Stimulated activated CD4-positive, alpha-beta T cell treated with anti-CD3 and anti-CD28 coated beads, Interleukin-4, amount 100 ng/mL, for 1 hour (primary cell): ENCODE results near the gene PGK2.
"Not testable (repeated sequence)": the region's sequence is repeated elsewhere in the genome, so short reads cannot be mapped to it uniquely, and the experiment has no call there.

ENCODE experiments used
- DNase-seq: peaks from one replicate; pipeline ENCODE4 v3.0.0-alpha.2; 2020

PGK2 gene

GRCh38 chr6:49787176-49787575 lies at the start of gene PGK2:
Gene PGK2 (minus strand): TSS chr6:49787285. CDS start chr6:49787187, 98 bp downstream.
- DNase-seq, result no peak

GRCh38 chr6:49835140-49835539 lies 48.1 kb upstream of the PGK2 start:
- no peak for DNase-seq

- DNase-seq, result no peak
Observed at GRCh38 chr6:49833386-49833785, 46.3 kb upstream of the PGK2 start.

GRCh38 chr6:49826743-49827406 lies 39.8 kb upstream of the PGK2 start:
- no peak for DNase-seq

DNA sequence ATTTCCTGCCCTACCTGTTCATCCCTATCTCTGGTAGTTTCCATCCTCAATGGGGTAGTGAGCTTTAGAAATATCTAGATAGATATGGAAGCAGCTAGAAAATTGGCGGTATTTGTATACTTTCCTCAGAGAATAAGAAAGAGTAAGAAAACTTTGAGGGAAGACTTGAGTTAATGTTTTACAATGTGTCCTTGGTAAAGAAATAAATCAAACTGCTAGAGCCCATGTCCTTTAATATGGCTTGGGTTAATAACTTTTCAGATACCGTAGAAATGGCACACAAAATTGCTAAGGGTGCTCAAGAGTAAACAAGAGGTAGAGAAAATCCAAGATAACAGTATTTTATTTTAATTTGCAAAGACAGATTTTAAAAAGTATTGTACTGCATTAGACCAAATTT lies 28.1 kb upstream of the PGK2 start:
- DNase-seq, result no peak

- DNase-seq, result no peak
Observed at GRCh38 chr6:49813248-49813647, 26.2 kb upstream of the PGK2 start.

- DNase-seq, result no peak
Observed at GRCh38 chr6:49806145-49806544, 19.1 kb upstream of the PGK2 start.

DNA sequence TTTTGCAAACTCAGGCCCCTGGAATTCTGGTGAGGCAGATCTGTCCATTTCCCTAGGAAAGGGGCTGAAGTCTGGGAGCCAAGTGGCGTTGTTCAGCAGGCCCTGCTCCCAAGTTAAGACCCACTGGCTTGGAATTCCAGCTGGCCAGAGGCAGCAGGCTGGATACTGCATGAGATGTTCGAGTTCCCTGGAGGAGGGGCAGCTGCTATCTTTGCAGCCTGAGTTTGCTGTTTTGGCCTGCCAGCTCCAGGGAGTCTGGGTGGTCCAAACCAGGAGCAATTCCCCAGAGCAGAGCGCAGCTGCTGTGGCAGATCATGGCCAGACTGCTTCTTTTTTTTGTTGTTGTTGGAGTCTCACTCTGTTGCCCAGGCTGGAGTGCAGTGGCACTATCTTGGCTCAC lies 18.2 kb upstream of the PGK2 start:
- no peak for DNase-seq

GRCh38 chr6:49801525-49801924 lies 14.4 kb upstream of the PGK2 start:
- no peak for DNase-seq

DNA sequence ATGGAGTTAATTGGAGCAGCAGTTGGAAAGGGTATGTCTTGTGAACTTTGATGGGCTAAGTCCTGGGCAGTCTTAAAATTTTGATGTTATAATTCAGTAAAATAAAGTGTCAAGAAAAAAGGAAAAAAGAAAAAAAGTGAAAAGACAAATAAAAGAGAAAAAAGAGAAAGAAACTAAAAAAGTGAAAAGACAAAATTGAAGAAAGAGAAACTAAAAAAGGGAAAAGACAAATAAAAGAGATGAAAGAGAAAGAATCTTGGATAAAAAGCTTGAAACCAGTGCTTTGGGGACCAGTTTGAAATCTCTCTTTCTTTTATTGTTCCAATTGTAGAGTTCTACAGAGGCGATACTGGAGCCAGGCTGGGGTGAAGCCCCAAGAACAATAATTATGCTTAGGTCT lies 12.0 kb upstream of the PGK2 start:
- no peak for DNase-seq

GRCh38 chr6:49796842-49797455 lies 9.9 kb upstream of the PGK2 start:
- DNase-seq, result not testable (repeated sequence)

- DNase-seq, result no peak
Observed at GRCh38 chr6:49790341-49790740, 3.3 kb upstream of the PGK2 start.

GRCh38 chr6:49784272-49784671 lies 2.8 kb downstream of the PGK2 start:
- DNase-seq, result no peak

DNA sequence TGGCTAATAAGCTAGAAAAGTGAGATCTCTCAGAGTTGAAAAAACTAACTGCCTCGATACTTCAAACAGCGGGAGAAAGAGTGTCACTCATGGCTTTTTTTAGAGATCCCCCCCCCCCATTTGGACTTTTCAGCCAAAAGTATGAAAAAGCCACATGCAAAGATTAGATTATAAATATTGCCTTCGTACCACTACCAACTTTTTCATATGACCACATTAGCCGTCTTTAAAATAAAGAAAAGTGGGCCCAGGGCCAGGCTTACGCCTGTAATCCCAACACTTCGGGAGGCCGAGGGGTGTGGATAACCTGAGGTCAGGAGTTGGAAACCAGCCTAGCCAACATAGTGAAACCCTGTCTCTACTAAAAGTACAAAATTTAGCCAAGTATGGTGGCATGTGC lies 4.4 kb downstream of the PGK2 start:
- DNase-seq, result no peak

GRCh38 chr6:49782293-49782692 lies 4.8 kb downstream of the PGK2 start:
- no peak for DNase-seq

DNA sequence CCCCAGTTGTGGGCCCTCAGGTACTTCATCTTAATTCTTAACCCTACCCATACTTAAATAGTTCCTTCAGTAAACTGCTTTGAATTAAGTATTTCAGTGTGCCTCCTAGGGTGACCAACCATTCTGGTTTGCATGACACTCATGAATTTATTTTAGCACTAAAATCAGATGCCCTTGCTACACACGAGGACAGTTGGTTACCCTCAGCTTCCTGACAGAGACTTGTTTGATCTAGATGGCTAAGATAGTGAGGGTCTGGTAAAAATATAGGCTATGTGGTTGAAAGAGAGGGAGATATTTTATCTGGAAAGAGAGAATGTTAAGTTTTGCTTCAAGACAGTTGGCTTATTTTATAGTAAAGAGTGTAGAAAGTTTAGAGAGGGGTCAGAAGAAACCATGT lies 10.6 kb downstream of the PGK2 start:
- DNase-seq, result no peak

GRCh38 chr6:49775043-49775442 lies 12.0 kb downstream of the PGK2 start:
- no peak for DNase-seq

DNA sequence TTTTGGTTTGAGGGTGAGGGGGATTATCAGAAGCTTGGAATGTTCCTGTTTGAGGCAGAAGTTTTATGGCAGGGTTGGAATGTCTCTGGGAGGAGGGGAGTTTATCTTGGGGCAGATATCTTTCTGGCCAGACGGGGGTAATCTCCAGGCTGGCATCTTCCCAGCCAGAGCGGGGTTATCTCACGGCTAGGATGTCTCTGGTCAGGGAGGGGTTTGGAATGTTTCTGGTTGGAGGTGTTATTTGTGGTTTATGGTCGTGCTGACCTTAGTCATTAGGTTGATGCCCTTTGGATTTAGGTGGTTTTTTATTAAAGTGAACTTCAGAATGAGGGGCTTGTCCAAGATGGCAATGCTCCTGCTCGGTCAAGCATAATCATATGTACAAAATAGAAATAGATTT lies 14.8 kb downstream of the PGK2 start:
- no peak for DNase-seq

GRCh38 chr6:49766762-49767161 lies 20.3 kb downstream of the PGK2 start:
- DNase-seq, result no peak

DNA sequence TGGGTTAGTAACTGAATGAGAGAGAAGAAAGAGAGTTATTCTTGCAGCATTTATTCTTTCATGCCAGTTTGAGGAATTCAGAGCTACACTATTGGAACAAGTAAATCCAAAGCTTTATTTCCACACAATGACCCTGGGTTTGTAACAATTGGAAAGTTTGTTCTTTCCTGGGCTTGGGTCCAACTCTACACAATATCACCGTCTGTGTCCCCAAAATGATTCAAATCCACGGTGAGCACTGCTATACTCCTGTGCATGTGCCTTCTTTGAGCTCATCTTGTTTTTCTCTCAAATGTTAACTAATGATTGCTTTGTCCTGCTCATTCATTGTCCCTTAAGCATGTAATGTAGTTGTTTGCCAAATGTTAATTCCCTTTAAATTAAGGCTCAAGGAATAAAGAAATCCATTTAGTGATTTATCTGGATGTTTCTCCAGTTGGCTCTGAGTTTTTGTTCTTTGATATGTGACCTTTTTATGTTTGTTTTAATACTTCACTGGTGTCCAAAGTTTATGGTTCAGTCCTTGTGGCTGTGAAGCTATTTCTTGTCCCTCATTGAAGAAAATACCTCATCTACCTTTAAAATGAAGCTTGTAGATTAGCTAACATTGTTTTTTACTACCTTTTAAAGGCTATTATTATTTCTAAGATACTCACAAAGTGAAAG lies 22.4 kb downstream of the PGK2 start:
- no peak for DNase-seq

GRCh38 chr6:49744259-49744658 lies 42.8 kb downstream of the PGK2 start, which contains the start of gene CRISP3:
Gene CRISP3 (minus strand): TSS chr6:49744388. CDS start chr6:49744367, 21 bp downstream.
- DNase-seq, result no peak

DNA sequence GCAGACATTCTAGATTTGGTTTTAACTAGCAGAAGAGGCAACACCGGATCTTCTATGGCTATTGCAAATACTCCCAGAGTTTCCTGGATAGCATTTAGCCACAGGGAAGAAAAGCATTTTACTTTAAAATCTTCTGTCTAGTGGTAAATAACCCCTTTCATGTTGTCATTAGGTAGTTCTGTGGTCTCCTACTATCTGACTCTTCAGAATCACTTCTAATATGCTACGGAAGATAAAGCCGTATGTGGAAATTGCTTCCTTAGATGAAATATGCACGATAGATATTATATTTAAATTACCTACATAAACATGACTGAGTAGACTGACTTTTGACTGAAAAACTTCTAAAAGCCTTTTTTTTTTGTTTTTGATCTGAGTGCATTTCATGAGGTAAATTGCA lies 43.7 kb downstream of the PGK2 start:
- DNase-seq, result no peak

- DNase-seq, result no peak
Observed at GRCh38 chr6:49739423-49739822, 47.7 kb downstream of the PGK2 start.

DNA sequence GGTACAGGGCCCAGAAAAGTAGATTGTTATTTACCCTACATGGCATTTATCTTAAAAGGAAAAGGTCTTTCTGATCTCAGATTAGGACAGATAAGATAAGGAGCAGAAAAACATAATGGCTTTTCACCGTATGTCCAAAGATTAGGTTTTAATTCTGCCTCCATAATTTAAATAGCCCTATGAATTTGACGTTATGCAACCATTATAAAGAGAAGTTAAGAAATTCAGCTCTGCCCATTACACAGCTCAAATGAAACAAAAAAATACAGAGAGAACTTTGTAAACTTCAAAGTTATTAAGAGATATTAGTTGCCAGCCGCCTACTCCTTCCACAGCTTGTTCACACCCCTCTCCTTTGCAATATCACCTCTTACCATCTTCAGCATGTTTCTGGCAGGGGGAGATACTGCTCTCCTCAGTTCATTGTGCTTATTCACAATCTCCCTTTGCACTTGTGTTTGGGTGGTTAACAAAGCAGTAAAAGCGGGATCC lies 51.0 kb downstream of the PGK2 start:
- DNase-seq, result no peak
